ENCODE results near the gene ZNF365. TPM values are rescaled to one million over a fixed set of nuclear protein-coding genes. Genes with fewer than 3 reads are reported as not detected.

Gene ZNF365
- total and polyA plus RNA-seq, 2 of the 8 experiments (the other 6 are each of a cell fraction or from before 2014, with no cell fraction given) = 0.41 to 0.43 TPM

- Histone ChIP-seq H4K20me1 (replicated peaks in 1 of 2; ENCODE audit: control insufficient read depth in 1 of 2, insufficient read depth in 2 of 2, low read length in 2 of 2) (no peaks in the 10 kb centered on the region), H3K36me3 (ENCODE audit: control insufficient read depth in 2 of 4, insufficient read depth in 4 of 4, low read length in 3 of 4) (no peaks in the 10 kb centered on the region), H3K79me2 (ENCODE audit: control insufficient read depth in 1 of 2, insufficient read depth in 2 of 2, low read length in 2 of 2) (no peaks in the 10 kb centered on the region), H2AFZ (ENCODE audit: low read length) (no peak overlapping the region), H3K18ac (ENCODE audit: extremely low read depth, low read length) (no peak overlapping the region), H3K9me3 (ENCODE audit: insufficient read depth in 2 of 2, low read depth in 1 of 2, low read length in 1 of 2) (no peaks in the 10 kb centered on the region), H3K27ac (ENCODE audit: low read depth, low read length) (no peak overlapping the region), H2BK120ac (replicated peaks; ENCODE audit: low read depth, low read length) (no peak overlapping the region), H4K8ac (ENCODE audit: extremely low read depth, insufficient read depth, low read length) (no peak overlapping the region), H2BK15ac (ENCODE audit: low read length) (no peak overlapping the region), H2BK20ac (ENCODE audit: low read length) (no peak overlapping the region), H3K4me2 (ENCODE audit: insufficient read depth in 1 of 2, low read depth in 2 of 2, low read length in 2 of 2) (no peak overlapping the region), H3K27me3 (replicated peaks in 1 of 4; ENCODE audit: control insufficient read depth in 3 of 4, extremely low read depth in 1 of 4, insufficient read depth in 3 of 4, low read length in 3 of 4) (peaks cover 0 to 2% (median 0%) of the 10 kb centered on the region in 4 experiments; a peak in 1 of 7 replicates), H3K56ac (replicated peaks; ENCODE audit: insufficient read length, low read depth, low read length) (no peak overlapping the region), H3K23me2 (ENCODE audit: low read depth, low read length) (no peaks in the 10 kb centered on the region; the same call in 1 of the 2 replicates), H3K79me1 (ENCODE audit: low read depth, low read length) (no peaks in the 10 kb centered on the region), H2BK5ac (ENCODE audit: low read depth, low read length) (no peak overlapping the region), H4K5ac (ENCODE audit: insufficient read length, low read depth, low read length) (no peak overlapping the region), H3K4me3 (ENCODE audit: extremely low read depth in 1 of 4, insufficient read depth in 2 of 4, low read depth in 3 of 4, low read length in 4 of 4) (no peak overlapping the region), H3K4me1 (replicated peaks in 1 of 4; ENCODE audit: control insufficient read depth in 3 of 4, insufficient read depth in 4 of 4, low read length in 3 of 4) (peaks cover 0 to 4% (median 0%) of the 10 kb centered on the region in 4 experiments; a peak in 1 of 7 replicates), H2BK12ac (ENCODE audit: low read depth, low read length) (no peak overlapping the region), H3K9ac (replicated peaks in 1 of 4; ENCODE audit: extremely low read depth in 1 of 4, low read depth in 3 of 4, low read length in 3 of 4) (no peak overlapping the region), H3K4ac (replicated peaks; ENCODE audit: insufficient read length, low read depth, low read length) (no peak overlapping the region), H4K91ac (replicated peaks; ENCODE audit: insufficient read length, low read length) (no peak overlapping the region), H3K14ac (ENCODE audit: insufficient read length) (no peak overlapping the region), H3K23ac (ENCODE audit: insufficient read length) (no peak overlapping the region), H2AK5ac (ENCODE audit: low read depth, low read length) (no peak overlapping the region)
- 94% methylated on average over 2 of the region's 2 CpGs; no CpG with 5 or more reads in 1 of the 2 experiments for WGBS, 2 experiments (ENCODE audit: extremely low coverage in 1 of 2, insufficient coverage in 1 of 2, insufficient read length in 1 of 2, insufficient replicate concordance in 2 of 2, low coverage in 1 of 2, low lambda C conversion rate in 2 of 2, missing lambda C conversion rate in 1 of 2)
- ChIA-PET POLR2A (ENCODE audit: partially characterized antibody) (no interaction called here), CTCF (ENCODE audit: partially characterized antibody) (interaction anchor here (1.3 kb wide), 1 partner anchor 25 kb away, joined by 3 read pairs; no protein-coding TSS in a partner anchor)
- DNase-seq (ENCODE audit: low read depth in 1 of 2, low spot score in 2 of 2) (no peak), FAIRE-seq (no peak)
- TF ChIP-seq TCF12 (IDR thresholded peaks at IDR 0.05; ENCODE audit: low read depth, low read length) = no peak
- TF ChIP-seq EZH2 (IDR thresholded peaks at IDR 0.05; ENCODE audit: low read depth, low read length, severe bottlenecking) = no peak
These were observed 16.5 kb downstream of the ZNF365 start for GRCh38 chr10:62390497-62391176.

Measured in H1 (cell line).